ENCODE results near the gene ZSCAN18. TPM values are rescaled to one million over a fixed set of nuclear protein-coding genes. Genes with fewer than 3 reads are reported as not detected.

The ZSCAN18 gene
- total RNA-seq, 1 donor from 2014 or later, result 31.8 TPM

DNA sequence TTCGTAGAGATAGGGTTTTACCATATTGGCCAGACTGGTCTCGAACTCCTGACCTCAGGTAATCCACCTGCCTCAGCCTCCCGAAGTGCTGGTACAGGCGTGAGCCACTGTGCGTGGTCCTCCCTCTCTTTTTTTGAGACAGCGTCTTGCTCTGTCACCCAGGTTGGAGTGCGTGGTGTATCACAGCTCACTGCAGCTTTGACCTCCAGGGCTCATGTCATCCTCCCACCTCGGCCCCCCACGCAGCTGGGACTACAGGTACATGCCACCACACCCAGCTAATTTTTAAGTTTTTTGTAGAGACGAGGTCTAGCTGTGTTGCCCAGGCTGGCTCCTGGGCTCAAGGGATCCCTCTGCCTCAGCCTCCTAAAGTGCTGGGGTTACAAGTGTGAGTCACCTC, 18.2 kb downstream of the ZSCAN18 start:
- Histone ChIP-seq H3K9me3 (ENCODE audit: insufficient read depth, low read depth, low read length) (peaks cover 10% of the 10 kb centered on the region), H3K27ac (ENCODE audit: low read depth, low read length) (no peak overlapping the region), H3K4me1 (ENCODE audit: insufficient read depth, low read length) (no peaks in the 10 kb centered on the region), H3K27me3 (ENCODE audit: insufficient read depth, low read length) (no peaks in the 10 kb centered on the region), H3K79me2 (ENCODE audit: insufficient read depth, low read length) (no peaks in the 10 kb centered on the region), H3K4me2 (ENCODE audit: low read length) (no peak overlapping the region), H2AFZ (ENCODE audit: low read depth, low read length) (no peak overlapping the region), H4K20me1 (ENCODE audit: insufficient read depth, low read length) (no peaks in the 10 kb centered on the region), H3K9ac (ENCODE audit: low read length) (no peak overlapping the region), H3K4me3 (ENCODE audit: insufficient read depth, low read depth, low read length) (no peak overlapping the region), H3K36me3 (ENCODE audit: insufficient read depth, low read length) (no peaks in the 10 kb centered on the region)
- FAIRE-seq (no peak), DNase-seq (ENCODE audit: low read depth) (no peak)
- peaks cover 45% of the 10 kb centered on the region for H3K9me3 Mint-ChIP-seq (ENCODE audit: unreplicated experiment)
- H3K4me3 Mint-ChIP-seq (ENCODE audit: unreplicated experiment), result no peak overlapping the region
- H3K27me3 Mint-ChIP-seq (ENCODE audit: low read depth, unreplicated experiment), result peaks cover 4% of the 10 kb centered on the region
- H3K27ac Mint-ChIP-seq (ENCODE audit: unreplicated experiment), result no peak overlapping the region
- H3K4me1 Mint-ChIP-seq (ENCODE audit: low read depth, unreplicated experiment), result no peaks in the 10 kb centered on the region
- H3K36me3 Mint-ChIP-seq (ENCODE audit: low read depth, unreplicated experiment), result peaks cover 20% of the 10 kb centered on the region
- TF ChIP-seq, protein P1, sequence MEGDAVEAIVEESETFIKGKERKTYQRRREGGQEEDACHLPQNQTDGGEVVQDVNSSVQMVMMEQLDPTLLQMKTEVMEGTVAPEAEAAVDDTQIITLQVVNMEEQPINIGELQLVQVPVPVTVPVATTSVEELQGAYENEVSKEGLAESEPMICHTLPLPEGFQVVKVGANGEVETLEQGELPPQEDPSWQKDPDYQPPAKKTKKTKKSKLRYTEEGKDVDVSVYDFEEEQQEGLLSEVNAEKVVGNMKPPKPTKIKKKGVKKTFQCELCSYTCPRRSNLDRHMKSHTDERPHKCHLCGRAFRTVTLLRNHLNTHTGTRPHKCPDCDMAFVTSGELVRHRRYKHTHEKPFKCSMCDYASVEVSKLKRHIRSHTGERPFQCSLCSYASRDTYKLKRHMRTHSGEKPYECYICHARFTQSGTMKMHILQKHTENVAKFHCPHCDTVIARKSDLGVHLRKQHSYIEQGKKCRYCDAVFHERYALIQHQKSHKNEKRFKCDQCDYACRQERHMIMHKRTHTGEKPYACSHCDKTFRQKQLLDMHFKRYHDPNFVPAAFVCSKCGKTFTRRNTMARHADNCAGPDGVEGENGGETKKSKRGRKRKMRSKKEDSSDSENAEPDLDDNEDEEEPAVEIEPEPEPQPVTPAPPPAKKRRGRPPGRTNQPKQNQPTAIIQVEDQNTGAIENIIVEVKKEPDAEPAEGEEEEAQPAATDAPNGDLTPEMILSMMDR (IDR thresholded peaks at IDR 0.05; ENCODE audit: insufficient read depth, low read depth, low read length), result no peak
- no peak for TF ChIP-seq EZH2 (IDR thresholded peaks at IDR 0.05; ENCODE audit: insufficient read depth, low read length)

DNA sequence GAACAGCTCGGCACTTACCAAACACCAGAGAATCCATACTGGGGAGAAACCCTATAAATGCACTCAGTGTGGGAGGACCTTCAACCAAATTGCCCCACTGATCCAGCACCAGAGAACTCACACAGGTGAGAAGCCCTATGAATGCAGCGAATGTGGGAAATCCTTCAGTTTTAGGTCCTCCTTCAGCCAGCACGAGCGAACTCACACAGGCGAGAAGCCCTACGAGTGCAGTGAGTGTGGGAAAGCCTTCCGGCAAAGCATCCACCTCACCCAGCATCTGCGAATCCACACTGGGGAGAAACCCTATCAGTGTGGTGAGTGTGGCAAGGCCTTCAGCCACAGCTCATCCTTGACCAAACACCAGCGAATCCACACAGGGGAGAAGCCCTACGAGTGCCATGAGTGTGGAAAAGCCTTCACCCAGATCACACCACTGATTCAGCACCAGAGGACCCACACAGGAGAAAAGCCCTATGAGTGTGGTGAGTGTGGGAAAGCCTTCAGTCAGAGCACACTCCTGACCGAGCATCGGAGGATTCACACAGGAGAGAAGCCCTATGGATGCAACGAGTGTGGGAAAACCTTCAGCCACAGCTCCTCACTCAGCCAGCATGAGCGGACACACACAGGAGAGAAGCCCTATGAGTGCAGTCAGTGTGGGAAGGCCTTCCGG, 30.7 kb downstream of the ZSCAN18 start:
- Mint-ChIP-seq H3K27ac (ENCODE audit: unreplicated experiment) (no peak overlapping the region), H3K9me3 (ENCODE audit: unreplicated experiment) (peaks cover 52% of the 10 kb centered on the region)
- H3K4me3 ChIP-seq (ENCODE audit: insufficient read depth, low read depth, low read length), result no peak overlapping the region

More for the DNA sequence above, 30.7 kb downstream of the ZSCAN18 start:
- H3K4me1 ChIP-seq (ENCODE audit: insufficient read depth, low read length), result no peaks in the 10 kb centered on the region
- no peak for TF ChIP-seq EZH2 (IDR thresholded peaks at IDR 0.05; ENCODE audit: insufficient read depth, low read length)
- TF ChIP-seq, protein P1 (IDR thresholded peaks at IDR 0.05; ENCODE audit: insufficient read depth, low read depth, low read length), result no peak
- no peak for DNase-seq (ENCODE audit: low read depth)
- no peaks in the 10 kb centered on the region for H3K79me2 ChIP-seq (ENCODE audit: insufficient read depth, low read length)
- H4K20me1 ChIP-seq (ENCODE audit: insufficient read depth, low read length), result no peaks in the 10 kb centered on the region
- H3K27ac ChIP-seq (ENCODE audit: low read depth, low read length), result no peak overlapping the region
- H3K27me3 ChIP-seq (ENCODE audit: insufficient read depth, low read length), result no peaks in the 10 kb centered on the region
- H3K27me3 Mint-ChIP-seq (ENCODE audit: low read depth, unreplicated experiment), result no peaks in the 10 kb centered on the region
- no peak overlapping the region for H3K4me2 ChIP-seq (ENCODE audit: low read length)
- no peak overlapping the region for H3K9ac ChIP-seq (ENCODE audit: low read length)
- H3K9me3 ChIP-seq (ENCODE audit: insufficient read depth, low read depth, low read length), result peaks cover 76% of the 10 kb centered on the region
- no peak for FAIRE-seq
- no peak overlapping the region for H3K4me3 Mint-ChIP-seq (ENCODE audit: unreplicated experiment)
- H2AFZ ChIP-seq (ENCODE audit: low read depth, low read length), result no peak overlapping the region
- peaks cover 34% of the 10 kb centered on the region for H3K36me3 Mint-ChIP-seq (ENCODE audit: low read depth, unreplicated experiment)
- H3K4me1 Mint-ChIP-seq (ENCODE audit: low read depth, unreplicated experiment), result no peaks in the 10 kb centered on the region
- H3K36me3 ChIP-seq (ENCODE audit: insufficient read depth, low read length), result no peaks in the 10 kb centered on the region

Measured in astrocyte (in vitro differentiated cells and primary cell).